NCI-H2107 treated with DMSO at 0.1 percent for 48 hours (cell line): ENCODE results near the gene TMEM35B.
"Not testable (repeated sequence)": the region's sequence is repeated elsewhere in the genome, so short reads cannot be mapped to it uniquely, and the experiment has no call there.

Experiments used
- DNase-seq: peaks from one replicate; lab custom pipeline; 2025; ENCODE audit not compliant: unreplicated experiment; lab: John Stamatoyannopoulos, UW

Gene TMEM35B

DNA sequence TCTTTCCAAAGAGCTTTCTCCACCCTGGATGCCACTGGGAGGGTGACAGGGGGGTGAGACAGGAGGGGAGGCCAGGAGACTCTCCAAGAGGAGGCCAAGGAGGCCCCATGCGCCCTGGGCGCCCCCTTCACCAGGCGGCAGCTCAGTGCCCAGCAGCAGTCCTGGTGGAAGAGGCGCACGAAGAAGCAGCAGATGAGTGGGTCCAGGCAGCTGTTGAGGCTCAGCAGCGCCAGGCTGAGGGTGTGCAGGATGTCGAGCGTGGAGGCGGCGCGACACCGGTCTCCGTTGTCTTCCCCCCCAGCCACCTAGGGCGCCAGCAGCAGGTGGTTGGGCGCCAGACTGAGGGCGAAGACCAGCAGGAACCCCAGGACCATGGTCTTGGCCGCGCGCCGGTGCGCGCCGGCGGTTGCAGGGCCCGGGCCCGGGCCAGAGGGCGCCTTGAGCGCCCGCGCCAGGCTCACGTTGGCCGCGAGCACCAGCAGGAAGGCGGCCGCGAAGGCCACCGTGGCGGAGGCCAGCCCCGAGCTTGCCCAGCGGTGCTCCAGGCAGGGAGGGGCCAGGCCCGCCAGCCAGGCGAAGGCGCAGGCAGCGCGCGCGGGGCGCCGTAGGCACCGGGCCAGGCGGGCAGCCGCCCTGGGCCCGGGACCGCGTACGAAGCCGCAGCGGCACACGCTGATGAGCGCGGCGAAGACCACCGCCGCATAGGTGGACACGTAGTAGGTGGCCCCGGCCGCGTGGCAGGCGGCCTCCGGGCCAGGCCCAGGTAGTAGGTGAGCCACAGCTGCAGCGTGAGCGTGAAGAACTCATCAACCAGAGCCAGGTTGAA lies 8.6 kb downstream of the TMEM35B start:
- DNase-seq: no peak

- no peak for DNase-seq
Measured at GRCh38 chr1:34975771-34976170, 9.4 kb downstream of the TMEM35B start.

DNA sequence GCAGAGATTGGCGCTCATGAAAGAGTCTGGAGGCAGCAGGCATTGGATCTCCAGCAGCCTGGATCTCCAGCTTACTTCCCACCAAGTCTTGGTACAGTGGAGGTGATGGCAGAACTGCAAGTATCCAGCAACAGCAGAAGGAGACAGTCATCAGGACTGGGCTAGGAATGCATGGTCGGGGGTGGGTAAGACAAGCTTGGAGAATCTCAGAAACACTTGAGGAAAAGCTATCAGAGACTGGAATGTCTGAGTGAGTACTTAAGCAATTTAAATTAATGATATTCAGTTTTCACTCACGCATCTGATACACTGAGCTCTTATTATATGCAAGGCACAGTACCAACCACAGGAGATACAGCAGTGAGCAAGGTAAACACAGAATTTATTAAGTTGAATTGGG lies 9.8 kb downstream of the TMEM35B start:
- DNase-seq: no peak

DNA sequence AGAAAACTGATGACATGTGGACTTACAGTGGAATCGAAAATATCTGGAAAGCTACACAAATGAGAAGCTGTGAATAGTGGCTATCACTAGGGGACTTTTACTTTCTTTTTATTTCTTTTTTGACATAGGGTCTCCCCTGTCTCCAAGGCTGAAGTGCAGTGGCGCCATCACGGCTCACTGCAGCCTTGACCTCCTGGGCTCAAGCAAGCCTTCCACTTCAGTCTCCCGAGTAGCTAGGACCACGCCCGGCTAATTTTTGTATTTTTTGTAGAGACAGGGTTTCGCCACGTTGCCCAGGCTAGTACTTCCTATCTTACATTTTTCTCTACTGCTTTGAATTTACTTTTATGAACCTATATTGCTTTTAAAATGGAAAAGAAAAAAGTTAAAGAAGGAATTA lies 10.5 kb downstream of the TMEM35B start:
- DNase-seq: no peak

GRCh38 chr1:34973326-34973725 lies 11.8 kb downstream of the TMEM35B start:
- DNase-seq: no peak

- DNase-seq: no peak
Measured at GRCh38 chr1:34970829-34971228, 14.3 kb downstream of the TMEM35B start.

DNA sequence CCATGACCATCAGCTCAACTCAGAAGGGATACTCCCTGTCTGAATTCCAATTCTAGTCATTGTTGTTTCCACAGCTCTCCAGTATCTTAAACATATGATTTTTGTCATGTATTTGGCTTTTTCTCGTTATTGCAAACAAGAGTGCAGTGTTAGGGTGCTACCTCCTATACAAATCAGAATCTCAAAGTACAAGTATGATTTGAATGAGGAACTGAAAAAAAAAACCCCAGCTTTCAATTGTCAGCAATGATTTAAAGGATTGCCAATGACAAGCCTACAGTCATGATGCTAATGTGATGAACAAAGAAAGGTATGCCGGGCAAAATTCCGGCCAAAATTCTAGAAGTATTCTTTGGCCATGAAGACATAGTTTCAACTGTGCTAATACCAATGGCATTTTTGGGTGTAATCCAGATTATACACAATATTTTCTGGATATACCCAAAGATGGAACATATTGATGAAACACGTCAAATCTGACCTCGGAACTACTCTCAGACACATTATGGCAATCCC lies 14.9 kb downstream of the TMEM35B start:
- DNase-seq: no peak

GRCh38 chr1:34968297-34968696 lies 16.9 kb downstream of the TMEM35B start:
- DNase-seq: not testable (repeated sequence)

DNA sequence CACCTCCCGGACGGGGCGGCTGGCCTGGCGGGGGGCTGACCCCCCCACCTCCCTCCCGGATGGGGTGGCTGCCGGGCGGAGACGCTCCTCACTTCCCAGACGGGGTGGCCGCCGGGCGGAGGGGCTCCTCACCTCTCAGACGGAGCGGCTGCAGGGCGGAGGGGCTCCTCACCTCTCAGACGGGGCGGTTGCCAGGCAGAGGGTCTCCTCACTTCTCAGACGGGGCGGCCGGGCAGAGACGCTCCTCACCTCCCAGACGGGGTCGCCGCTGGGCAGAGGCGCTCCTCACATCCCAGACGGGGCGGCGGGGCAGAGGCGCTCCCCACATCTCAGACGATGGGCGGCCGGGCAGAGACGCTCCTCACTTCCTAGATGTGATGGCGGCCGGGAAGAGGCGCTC lies 17.5 kb downstream of the TMEM35B start:
- DNase-seq: not testable (repeated sequence)

- DNase-seq: no peak
Measured at GRCh38 chr1:34965597-34965996, 19.6 kb downstream of the TMEM35B start.

- no peak for DNase-seq
Measured at GRCh38 chr1:34950428-34950827, 34.7 kb downstream of the TMEM35B start.

DNA sequence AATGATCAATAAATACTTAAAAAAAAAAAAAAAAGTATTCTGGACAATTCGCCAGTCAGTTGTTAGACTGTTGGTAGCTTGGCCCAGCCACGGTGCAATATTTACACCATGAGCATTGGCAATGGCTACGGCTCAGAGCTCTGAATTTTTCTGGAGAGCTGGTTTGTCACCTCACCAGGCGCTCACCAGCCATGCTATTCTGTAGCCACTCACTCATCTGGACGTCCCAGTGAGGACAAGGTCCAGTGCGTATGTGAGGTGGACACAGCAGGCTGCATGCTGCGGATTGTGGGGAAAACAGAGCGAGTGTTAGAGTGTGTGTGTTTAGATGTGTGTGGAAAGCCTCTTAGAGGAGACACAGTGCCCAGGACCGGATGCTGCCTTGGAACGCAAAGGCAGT lies 36.4 kb downstream of the TMEM35B start:
- DNase-seq: not testable (repeated sequence)

DNA sequence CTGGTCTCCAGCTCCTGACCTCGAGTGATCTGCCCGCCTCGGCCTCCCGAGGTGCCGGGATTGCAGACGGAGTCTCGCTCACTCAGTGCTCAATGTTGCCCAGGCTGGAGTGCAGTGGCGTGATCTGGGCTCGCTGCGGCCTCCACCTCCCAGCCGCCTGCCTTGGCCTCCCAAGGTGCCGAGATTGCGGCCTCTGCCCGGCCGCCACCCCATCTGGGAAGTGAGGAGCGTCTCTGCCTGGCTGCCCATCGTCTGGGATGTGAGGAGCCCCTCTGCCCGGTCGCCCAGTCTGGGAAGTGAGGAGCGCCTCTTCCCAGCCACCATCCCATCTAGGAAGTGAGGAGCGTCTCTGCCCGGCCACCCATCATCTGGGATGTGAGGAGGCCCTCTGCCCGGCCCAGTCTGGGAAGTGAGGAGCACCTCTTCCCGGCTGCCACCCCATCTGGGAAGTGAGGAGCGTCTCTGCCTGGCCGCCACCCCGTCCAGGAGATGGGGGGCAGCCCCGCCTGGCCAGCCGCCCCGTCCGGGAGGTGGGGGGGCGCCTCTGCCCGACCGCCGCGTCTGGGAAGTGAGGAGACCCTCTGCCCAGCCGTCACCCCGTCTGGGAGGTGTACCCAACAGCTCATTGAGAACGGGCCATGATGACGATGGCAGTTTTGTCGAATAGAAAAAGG lies 37.4 kb downstream of the TMEM35B start:
- not testable (repeated sequence) for DNase-seq

GRCh38 chr1:34946211-34946610 lies 38.9 kb downstream of the TMEM35B start:
- DNase-seq: no peak

GRCh38 chr1:34941798-34942197 lies 43.3 kb downstream of the TMEM35B start:
- DNase-seq: not testable (repeated sequence)
